Epidermal melanocyte (primary cell): ENCODE measurements around the gene PDZRN4.
"Not testable (repeated sequence)": the region's sequence is repeated elsewhere in the genome, so short reads cannot be mapped to it uniquely, and the experiment has no call there.

Experiments used
- DNase-seq: peaks from one replicate; pipeline ENCODE4 v3.0.0; 2011; ENCODE audit warnings: low spot score; ENCODE audit not compliant: insufficient read length

Gene PDZRN4

GRCh38 chr12:41280341-41281095 is 92.4 kb downstream of the PDZRN4 start:
- DNase-seq = not testable (repeated sequence)

GRCh38 chr12:41285470-41285869 is 97.3 kb downstream of the PDZRN4 start:
- not testable (repeated sequence) for DNase-seq

GRCh38 chr12:41286426-41286825 is 98.3 kb downstream of the PDZRN4 start:
- DNase-seq = no peak

- DNase-seq = peak; percentile 26
Measured at GRCh38 chr12:41287500-41288141, 99.5 kb downstream of the PDZRN4 start.

GRCh38 chr12:41288142-41288811 is 100.2 kb downstream of the PDZRN4 start:
- no peak for DNase-seq

GRCh38 chr12:41289501-41289900 is 101.4 kb downstream of the PDZRN4 start:
- DNase-seq = no peak

GRCh38 chr12:41293011-41293410 is 104.9 kb downstream of the PDZRN4 start:
- DNase-seq = no peak

GRCh38 chr12:41293461-41293860 is 105.3 kb downstream of the PDZRN4 start:
- no peak for DNase-seq

GRCh38 chr12:41302979-41303403 is 114.9 kb downstream of the PDZRN4 start:
- peak; percentile 24 for DNase-seq

GRCh38 chr12:41304526-41304925 is 116.4 kb downstream of the PDZRN4 start:
- no peak for DNase-seq

- DNase-seq = no peak
Measured at GRCh38 chr12:41310367-41310766, 122.2 kb downstream of the PDZRN4 start.

GRCh38 chr12:41311883-41312282 is 123.8 kb downstream of the PDZRN4 start:
- DNase-seq = no peak

- not testable (repeated sequence) for DNase-seq
Measured at GRCh38 chr12:41312451-41312850, 124.3 kb downstream of the PDZRN4 start.

- no peak for DNase-seq
Measured at GRCh38 chr12:41325336-41325735, 137.2 kb downstream of the PDZRN4 start.

GRCh38 chr12:41327096-41327895 is 139.2 kb downstream of the PDZRN4 start:
- no peak for DNase-seq

GRCh38 chr12:41333974-41334373 is 145.9 kb downstream of the PDZRN4 start:
- no peak for DNase-seq

- no peak for DNase-seq
Measured at GRCh38 chr12:41334390-41334789, 146.3 kb downstream of the PDZRN4 start.

GRCh38 chr12:41336041-41336549 is 148.0 kb downstream of the PDZRN4 start:
- DNase-seq = no peak

- no peak for DNase-seq
Measured at GRCh38 chr12:41339784-41340183, 151.7 kb downstream of the PDZRN4 start.

GRCh38 chr12:41344776-41345470 is 156.8 kb downstream of the PDZRN4 start:
- no peak for DNase-seq

- no peak for DNase-seq
Measured at GRCh38 chr12:41348198-41348597, 160.1 kb downstream of the PDZRN4 start.
